GM18517 (cell line): ENCODE data around the gene MAP3K10.

Experiments used
- ATAC-seq: cut with Tn5 transposase; IDR thresholded peaks from one replicate; pipeline ENCODE4 v1.9.1; 2021; ENCODE audit warnings: mild to moderate bottlenecking, moderate library complexity; ENCODE audit not compliant: unreplicated experiment

MAP3K10 gene

DNA sequence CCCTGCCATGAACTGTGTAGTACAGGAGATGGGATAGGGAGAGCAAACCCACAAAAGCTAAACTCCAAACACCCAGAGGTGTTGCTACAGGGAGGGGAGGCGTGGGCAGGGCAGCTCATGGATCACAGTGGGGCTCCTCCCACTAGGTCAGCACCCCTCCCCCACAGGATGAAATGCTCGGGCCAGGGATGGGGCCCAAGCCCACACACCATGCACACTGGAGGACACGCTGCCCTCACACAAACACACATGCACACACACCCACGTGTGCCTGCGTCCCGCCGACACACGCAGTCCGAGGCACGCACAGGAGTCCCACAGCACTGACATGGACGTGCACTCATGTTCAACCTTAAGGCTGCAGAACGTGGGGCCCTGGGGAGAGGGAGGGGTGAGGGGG, 41.3 kb downstream of the MAP3K10 start:
- ATAC-seq: no peak

DNA sequence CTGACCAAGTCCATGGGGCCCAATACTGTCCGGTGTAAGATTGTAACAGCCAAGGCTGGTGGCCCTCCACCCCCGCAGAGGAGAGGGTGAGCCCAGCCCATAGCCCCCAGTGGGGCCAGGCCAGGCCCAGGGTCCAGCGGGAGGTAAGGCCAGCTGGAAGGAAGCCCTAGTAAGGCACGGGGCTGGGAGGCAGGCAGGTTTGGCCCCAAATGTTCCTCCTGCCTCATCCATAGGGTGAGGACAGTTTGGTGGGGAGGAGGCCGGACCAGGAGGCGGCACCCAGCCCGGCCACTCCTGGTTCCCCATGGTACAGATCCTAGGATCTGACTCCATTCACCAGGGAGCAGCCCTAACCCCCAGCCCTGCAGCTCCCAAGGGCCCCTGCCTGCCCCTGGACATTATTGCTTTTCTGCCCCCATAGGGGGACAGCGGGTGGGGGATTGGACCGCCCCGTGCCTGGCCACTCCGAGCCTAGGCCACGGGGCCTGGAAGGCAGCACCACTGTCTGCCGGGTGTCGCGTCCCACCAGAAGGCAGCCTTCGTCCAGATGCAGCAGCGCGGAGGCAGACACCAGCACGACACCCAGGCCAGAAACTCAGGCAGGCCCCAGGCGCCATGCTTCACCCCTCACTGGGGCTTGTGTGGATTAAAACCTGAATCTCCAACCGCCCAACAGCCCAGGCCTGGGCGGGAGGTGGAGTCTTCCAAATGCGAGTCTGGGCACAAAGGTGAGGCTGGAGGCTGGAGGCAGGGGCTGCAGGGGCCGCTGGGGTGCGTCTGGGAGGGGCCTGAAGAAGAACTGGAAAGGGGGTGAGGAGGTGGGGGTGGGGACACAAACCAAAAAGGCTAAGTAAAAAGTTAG, 42.0 kb downstream of the MAP3K10 start:
- no peak for ATAC-seq

DNA sequence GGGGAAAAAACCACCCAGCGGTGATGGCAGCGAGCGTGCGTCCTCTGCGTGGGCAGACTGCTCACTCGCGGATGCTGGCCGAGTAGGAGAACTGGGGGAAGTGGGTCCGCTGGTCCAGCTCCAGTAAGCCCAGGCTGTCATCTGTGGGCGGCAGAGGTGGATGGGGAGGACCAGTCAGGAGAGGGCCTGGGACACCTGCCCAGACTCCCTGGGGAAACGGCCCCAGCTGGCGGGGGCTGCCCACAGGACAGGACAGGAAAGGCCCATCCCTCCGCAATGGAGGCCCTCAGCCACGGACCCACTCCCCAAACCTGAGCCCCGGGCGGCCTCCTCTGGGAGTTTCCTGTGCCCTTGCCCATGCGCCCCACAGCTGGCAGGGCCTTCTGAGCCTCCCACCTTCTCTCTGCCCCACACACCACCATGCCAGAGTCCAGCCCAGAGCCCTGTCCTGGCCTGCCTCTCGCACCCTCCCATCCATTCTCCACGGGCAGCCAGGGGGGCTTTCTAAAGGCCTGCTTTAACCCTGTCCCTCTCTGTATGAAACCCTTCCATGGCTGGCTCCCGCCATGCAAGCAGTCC, 42.7 kb downstream of the MAP3K10 start:
- ATAC-seq: no peak

DNA sequence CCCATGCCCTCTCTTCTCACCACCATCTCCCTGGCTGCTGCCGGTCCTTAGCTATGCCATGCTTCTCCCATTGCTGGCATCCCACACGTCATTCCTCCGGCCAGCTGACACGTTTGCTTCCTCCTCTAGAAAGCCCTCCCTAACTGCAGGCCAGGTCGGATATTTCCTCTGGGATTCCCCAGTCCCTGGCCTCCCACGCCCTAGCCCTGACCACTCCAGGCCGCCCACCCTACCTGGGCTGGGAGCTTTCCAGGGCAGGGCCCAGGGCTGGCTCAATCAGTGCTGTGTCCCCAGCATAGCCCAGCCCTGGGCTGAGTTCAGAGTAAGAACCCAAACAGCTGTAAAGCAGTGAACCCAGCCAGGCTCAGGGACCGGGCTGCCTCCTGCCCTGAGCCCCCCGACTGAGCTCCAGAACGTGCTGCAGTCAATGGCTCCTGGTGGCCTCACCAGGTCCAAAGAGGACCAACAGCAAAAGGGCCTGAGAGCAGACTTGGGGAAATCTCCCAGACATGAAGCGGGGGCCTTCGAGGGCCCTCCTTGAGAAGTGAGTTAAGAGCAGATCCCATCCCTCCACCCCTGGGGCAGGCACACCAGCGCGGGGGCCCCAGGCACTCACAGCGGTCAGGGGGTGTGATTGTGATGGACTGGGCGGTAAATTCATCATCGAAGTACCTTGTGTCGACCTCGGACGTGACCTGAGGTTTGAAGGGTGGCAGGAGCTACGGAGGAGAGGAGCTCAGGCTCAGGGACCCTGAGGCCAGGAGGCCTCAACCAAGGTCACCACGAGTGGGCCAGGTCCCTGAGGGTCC, 43.4 kb downstream of the MAP3K10 start:
- ATAC-seq: no peak

DNA sequence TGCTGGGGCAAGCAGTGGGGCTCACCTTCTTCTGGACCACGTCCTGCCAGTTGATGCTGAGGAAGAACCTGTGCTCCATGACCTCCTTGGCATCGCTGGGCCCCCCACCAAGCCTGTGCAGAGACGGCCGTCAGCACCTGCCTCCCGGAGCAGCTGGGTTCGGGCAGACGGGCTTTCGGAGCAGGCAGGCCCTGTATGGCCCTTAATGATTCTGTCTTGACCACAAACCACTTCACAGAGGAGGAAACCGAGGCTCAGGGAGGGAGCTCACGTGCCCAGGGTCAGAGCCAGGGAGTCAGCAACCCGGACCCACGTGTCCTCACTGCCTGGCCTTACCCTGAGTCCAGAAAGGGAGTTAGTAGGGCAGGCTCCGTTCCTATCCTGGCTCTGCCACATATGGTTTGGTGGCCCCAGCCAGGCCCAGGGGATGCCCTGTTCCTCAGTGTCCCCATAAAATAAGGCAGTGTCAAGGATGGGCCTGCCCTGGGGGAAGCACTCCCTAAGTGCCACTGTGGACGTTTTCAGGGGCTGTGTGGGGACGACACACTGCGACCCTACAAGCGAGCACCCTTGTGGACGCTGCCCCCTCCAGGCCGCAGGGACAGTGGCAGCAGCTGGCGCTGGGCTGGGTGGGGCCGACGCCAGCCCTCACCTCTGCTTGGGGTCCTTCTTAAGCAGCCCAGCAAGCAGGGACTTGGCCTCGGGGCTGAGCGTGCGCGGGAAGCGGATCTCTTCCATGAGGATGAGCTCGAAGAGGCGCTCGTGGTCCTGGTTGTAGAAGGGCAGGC, 44.2 kb downstream of the MAP3K10 start:
- no peak for ATAC-seq

DNA sequence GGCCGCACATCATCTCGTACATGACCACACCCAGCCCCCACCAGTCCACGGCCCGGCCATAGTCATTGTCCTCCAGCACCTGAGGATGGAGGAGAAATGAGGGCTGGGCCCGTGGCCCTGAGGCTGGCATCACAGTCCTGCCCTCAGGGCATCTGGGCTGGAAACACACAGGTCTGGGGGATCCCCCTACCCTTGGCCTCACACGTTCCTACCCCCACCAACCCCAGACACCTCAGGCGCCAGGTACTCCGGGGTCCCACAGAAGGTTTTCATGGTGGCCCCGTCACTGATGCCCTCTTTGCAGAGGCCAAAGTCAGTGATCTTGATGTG, 44.8 kb downstream of the MAP3K10 start:
- no peak for ATAC-seq

DNA sequence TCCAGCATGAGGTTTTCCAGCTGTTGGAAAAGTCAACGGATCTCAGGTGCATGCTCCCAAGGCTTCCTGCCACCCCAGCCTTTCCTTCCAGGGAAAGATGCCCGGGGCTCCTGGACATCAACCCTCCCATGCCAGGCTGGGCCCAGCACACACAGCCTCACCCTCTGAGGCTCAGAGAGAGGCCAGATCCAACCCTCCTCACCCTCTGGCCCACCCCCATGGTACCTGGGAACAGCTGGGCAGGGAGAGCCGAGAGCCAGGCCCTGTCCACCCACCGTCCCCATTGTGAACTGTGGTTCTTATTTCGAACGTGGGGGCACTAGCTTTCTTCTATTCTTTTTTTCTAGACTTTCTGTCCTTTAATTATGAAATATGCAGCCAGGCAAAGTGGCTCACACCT, 45.1 kb downstream of the MAP3K10 start:
- no peak for ATAC-seq

DNA sequence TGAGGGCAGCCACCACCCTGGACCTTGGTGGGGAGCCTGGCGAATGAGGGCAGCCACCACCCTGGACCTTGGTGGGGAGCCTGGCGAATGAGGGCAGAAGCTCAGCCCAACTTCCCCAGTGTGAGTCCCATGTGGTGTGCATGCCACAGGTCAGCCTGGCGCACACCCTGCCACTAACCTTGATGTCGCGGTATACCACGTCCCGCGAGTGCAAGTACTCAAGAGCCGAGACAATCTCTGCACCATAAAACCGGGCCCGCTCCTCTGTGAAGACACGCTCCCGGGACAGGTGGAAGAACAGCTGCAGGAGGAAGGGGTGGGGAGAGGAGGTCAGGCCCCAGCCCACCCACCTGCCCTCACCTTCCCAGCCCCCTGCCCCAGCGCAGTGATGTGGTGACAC, 46.6 kb downstream of the MAP3K10 start:
- ATAC-seq: no peak

DNA sequence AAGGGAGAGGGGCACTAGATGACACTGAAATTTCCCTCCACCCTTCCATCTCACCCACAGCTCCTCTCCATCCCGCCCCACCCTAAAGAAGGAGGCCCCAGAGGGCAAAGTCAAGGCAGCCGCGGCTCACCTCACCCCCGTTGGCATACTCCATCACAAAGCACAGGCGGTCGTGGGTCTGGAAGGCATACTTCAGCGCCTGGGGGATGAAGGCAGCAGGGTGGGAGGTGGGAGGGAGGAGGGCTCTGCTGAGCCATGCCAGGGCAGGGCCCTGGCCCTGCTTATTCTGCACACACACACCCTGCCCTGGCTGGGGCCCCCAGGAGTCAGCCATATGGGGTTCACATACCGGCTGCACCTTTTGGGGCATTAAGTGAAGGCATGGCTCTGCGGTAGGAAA, 47.5 kb downstream of the MAP3K10 start:
- ATAC-seq: no peak

DNA sequence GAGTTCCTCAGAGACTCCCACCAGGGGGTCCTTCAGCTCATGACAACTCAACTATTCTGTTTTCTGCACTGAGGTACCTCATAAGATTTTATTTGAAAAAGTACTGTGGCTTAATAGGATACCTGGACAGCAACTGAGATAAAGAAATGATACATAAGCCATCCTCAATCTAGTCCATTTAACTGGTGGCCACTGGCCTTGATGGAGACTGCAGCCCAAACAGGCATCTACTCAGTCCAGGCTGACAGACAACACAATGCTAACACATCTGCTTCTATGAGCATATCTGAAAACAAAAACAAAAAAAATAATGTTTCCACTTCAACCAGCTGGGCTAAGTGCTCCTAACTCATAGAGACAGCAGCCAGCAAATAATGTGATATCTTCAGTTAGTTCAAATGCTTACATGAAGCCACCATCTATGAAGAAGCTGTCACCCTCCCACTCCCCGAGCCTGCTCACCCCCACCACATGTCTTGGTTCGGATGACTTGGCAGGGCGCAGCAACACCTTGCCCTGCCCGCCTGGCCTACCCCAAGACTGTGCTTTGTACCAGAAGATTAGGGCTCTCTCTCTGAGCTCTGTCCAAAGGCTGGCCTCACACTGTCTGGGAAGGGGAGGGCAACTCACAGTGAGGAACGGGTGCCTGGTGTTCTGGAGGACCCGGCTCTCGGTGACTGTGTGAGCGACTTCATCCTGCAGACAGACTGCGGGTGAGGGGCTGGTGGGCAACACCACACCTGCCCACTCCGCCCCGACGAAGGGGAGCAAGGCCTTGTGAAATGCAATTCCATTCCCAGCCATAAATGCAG, 48.4 kb downstream of the MAP3K10 start:
- no peak for ATAC-seq

DNA sequence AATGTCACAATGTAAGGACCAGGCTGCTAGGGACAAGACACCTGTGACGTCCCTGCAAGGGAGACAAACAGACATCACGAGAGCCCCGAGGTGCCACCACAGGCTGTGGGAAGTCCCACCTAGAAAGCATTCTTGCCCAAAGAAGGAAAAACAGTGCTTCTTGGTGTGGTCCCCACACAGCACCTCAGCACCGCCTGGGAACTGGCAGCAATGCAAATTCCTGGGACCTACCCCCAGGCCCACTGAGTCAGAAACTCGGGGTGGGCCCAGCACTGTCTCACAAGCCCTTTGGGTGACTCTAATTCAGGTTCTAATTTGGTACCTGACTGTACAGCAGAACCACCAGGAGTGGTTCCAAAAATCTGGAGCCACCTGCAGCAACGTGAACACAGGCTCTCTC, 49.1 kb downstream of the MAP3K10 start:
- ATAC-seq: no peak

DNA sequence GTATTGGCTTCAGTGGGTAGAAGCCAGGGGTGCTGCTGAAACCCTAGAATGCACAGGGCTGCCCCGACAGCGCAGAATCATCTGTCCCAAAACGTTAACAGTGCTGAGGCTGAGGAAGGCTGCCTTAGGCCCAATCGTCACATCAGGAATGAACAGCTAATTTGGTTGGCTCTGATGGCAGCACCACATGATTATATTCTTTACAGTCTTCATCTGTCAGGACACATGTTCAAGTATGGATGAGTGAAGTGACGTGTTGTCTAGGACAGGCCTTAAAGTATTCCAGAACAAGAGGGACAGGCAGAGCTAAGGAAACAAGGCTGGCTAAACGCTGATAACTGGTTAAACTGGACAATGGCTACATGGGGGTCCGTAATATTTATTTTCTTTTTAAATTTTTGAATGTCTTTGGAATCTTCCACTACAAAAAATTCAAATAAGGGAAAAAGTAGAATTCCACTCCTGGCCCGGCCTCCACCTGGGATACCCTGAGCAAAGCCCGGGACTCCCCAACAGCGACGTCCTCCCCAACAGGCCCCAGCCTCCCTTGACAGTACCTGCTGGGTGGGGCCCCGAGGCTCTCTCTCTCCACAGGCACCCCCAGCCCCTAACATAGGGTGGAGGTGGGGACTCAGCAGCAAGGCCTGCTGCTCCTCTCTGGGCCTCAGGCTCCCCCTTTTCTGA, 50.0 kb downstream of the MAP3K10 start:
- ATAC-seq: no peak

DNA sequence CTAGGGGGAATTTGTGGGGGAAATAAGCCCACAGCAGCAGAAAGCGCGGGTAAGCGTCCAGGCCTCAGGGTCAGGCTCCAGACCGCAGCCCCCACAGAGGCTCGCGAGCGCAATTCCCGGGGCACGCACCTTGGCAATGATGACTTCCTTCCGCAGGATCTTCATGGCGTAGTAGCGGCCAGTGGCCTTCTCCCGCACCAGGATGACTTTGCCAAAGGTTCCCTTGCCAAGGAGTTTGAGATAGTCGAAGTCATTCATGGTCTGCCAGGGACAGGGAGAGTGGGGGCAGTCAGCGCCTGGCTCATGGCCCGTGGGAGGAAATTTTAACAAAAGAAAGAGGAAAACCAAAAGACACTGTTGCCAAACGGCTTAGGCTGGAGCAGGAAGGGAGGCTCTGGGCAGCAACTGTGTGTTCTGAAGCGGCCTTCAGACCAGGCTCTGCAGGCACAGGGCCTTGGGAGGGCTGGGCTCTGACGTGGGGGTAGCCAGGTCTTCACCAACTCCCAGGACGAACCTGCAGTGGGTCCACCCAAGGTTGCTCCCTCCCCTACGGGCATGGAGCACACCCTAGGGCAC, 50.7 kb downstream of the MAP3K10 start:
- ATAC-seq: no peak

DNA sequence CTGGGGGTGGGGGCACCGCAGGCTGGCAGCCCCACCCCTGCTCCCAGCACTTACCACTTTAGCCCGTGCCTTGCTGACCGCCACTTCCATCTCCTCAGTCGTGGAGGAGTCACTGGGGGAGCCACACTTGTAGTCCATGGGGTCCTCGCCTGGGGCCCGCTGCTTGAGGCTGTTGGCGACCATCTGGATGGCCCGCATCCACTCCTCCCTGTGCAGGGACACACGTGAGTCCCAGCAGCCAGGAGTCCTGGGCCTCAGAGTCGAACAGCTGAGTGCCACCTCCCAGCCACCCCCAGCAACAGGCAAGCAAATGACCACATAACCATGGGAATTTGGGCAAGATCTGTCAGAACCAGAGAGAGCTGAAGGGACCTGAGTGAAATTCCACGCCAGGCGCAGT, 51.3 kb downstream of the MAP3K10 start:
- no peak for ATAC-seq

DNA sequence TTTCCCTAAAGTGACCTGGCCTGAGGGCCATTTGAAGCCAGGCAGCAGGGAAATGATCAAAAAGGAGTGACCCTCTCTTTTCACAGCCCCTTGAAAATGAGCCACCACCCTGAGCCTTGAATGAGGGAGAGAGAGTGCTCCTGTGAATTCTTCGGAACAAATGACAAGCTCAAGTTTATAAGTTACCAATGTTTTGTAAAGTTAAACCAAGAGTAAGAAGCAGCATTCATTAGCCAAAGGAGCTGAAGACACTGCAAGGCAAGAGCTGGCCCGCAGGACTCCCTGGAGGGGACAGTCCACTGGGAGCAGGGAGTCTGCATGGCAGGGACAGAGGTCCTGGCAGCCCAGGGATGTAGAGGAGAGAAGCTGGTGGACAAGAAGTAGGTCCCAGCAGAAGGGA, 52.0 kb downstream of the MAP3K10 start:
- no peak for ATAC-seq

DNA sequence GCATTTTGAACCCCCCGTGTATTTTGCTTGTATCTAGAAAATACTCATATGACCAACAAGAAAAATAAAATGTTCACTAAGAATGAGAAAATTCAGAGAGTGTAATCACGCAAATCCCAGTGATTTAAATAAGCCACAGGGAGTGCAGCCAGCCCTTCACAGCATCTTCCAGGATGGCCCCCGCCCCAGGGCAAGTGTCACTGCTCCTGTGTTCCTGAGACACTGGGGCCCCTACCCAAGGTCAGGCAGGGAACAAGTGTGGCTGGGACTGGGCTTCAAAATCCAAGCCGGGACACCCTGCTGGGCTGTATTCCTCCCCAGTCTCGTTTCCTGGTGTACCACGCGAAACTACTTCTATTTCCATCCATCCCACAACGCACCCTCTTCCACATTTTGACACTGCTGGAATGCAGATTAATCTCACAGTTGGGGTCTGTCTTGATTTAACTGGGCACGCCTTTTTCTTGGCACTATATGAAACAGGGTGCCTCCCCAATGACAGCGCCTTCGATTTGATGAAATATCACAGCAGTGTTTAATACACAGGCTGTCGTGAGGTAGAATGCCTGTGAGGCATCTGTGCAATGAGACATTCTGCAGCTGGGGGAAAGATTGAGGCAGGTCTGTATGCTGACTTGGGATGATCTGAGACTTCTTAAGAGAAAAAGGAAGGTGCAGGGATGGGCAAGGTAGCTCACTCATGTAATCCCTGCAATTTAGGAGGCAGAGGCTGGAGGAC, 53.5 kb downstream of the MAP3K10 start:
- ATAC-seq: no peak

DNA sequence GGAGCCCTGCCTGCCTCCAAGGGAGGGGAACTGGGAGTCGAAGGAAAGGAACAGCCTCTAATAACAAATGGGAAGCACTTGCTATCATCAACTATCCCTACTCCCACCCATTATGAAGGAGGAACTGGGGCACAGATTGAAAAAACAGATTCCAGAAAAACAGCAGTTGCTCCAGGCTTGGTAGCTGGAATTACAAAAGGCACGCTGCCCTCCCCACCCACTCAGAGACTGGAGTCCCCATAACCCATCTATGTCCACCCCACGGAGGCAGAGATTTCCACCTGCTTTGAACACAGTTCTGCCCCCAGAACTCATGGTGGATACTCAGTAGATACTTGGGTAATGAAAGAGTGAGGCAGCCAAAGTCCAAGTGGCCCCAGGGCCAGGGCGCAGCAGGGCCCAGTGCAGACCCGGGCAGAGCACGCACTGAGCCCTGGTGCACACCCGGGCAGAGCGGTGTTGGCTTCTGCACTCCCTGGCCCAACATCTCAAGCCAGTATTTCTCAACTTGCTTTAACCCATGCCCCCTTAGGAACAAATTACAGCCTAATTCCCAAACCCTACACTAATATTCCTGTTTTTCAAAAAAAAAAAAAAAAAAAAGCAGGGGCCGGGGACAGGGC, 54.4 kb downstream of the MAP3K10 start:
- no peak for ATAC-seq
